LNCAP (cell line): ENCODE results near the gene ESR1.

Source experiments
- CTCF ChIP-seq: fragments of 450-650 bp; IDR thresholded peaks from 2 replicates; pipeline ENCODE4 v1.5.1; 2017; ENCODE audit warnings: mild to moderate bottlenecking

Gene ESR1

GRCh38 chr6:151975795-151976194 lies 168.3 kb downstream of the ESR1 start:
- TF ChIP-seq CTCF: no peak

- TF ChIP-seq CTCF: no peak
Measured at GRCh38 chr6:151992091-151992490, 184.6 kb downstream of the ESR1 start.

- TF ChIP-seq CTCF: no peak
Measured at GRCh38 chr6:151993364-151993763, 185.9 kb downstream of the ESR1 start.

GRCh38 chr6:151998784-151999183 lies 191.3 kb downstream of the ESR1 start:
- TF ChIP-seq CTCF: no peak

- no peak for TF ChIP-seq CTCF
Measured at GRCh38 chr6:151999194-151999593, 191.7 kb downstream of the ESR1 start.

- no peak for TF ChIP-seq CTCF
Measured at GRCh38 chr6:152001408-152001807, 193.9 kb downstream of the ESR1 start.

GRCh38 chr6:152002306-152002705 lies 194.8 kb downstream of the ESR1 start:
- no peak for TF ChIP-seq CTCF

- no peak for TF ChIP-seq CTCF
Measured at GRCh38 chr6:152004036-152004566, 196.6 kb downstream of the ESR1 start.
